GM13977 (cell line): ENCODE measurements around the gene PNPLA5.

Source experiments
- DNase-seq: peaks from one replicate; pipeline ENCODE4 v3.0.0; 2012; ENCODE audit warnings: low spot score
- in situ Hi-C: fragments of 300-500 bp; cut with MboI; formaldehyde crosslinking; loops from one replicate; pipeline ENCODE4 v1.12.0; 2022; ENCODE audit warnings: low sequenced_read_pairs, low pct_unique_long_range_greater_than_20kb, mixed read lengths, inconsistent platforms; ENCODE audit not compliant: unreplicated experiment
- TF ChIP-seq, protein P1 (sequence below): IDR thresholded peaks from 2 replicates; pipeline ENCODE4 v1.5.1; 2012; ENCODE audit warnings: mild to moderate bottlenecking, control low read depth; ENCODE audit not compliant: insufficient read depth; ENCODE audit errors: extremely low read depth, missing control alignments

PNPLA5 gene

GRCh38 chr22:43858156-43858895, 33.5 kb downstream of the PNPLA5 start:
- DNase-seq = no peak
- in situ Hi-C loops = no loop called here
- TF ChIP-seq, protein P1, sequence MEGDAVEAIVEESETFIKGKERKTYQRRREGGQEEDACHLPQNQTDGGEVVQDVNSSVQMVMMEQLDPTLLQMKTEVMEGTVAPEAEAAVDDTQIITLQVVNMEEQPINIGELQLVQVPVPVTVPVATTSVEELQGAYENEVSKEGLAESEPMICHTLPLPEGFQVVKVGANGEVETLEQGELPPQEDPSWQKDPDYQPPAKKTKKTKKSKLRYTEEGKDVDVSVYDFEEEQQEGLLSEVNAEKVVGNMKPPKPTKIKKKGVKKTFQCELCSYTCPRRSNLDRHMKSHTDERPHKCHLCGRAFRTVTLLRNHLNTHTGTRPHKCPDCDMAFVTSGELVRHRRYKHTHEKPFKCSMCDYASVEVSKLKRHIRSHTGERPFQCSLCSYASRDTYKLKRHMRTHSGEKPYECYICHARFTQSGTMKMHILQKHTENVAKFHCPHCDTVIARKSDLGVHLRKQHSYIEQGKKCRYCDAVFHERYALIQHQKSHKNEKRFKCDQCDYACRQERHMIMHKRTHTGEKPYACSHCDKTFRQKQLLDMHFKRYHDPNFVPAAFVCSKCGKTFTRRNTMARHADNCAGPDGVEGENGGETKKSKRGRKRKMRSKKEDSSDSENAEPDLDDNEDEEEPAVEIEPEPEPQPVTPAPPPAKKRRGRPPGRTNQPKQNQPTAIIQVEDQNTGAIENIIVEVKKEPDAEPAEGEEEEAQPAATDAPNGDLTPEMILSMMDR = no peak

GRCh38 chr22:43857367-43857766, 34.4 kb downstream of the PNPLA5 start:
- no peak for DNase-seq
- TF ChIP-seq, protein P1 = no peak
- in situ Hi-C loops = no loop called here

- no peak for DNase-seq
- in situ Hi-C loops = no loop called here
- TF ChIP-seq, protein P1 = no peak
Measured at GRCh38 chr22:43855431-43855830, 36.4 kb downstream of the PNPLA5 start.

GRCh38 chr22:43854786-43855271, 37.0 kb downstream of the PNPLA5 start:
- TF ChIP-seq, protein P1 = no peak
- in situ Hi-C loops = no loop called here
- DNase-seq = no peak

- TF ChIP-seq, protein P1 = no peak
- no peak for DNase-seq
- in situ Hi-C loops = no loop called here
Measured at GRCh38 chr22:43854121-43854785, 37.6 kb downstream of the PNPLA5 start.

GRCh38 chr22:43853328-43853931, 38.4 kb downstream of the PNPLA5 start:
- TF ChIP-seq, protein P1 = no peak
- DNase-seq = no peak
- in situ Hi-C loops = no loop called here
